Neural crest cell (in vitro differentiated cells): ENCODE results near the gene FBXW8. TPM values are rescaled to one million over a fixed set of nuclear protein-coding genes. Genes with fewer than 3 reads are reported as not detected.

Experiments used
- DNase-seq: peaks from one replicate; pipeline ENCODE4 v3.0.0; 2021; ENCODE audit warnings: low read depth, mixed read lengths, low spot score
- H3K27ac Mint-ChIP-seq: one replicate; pipeline ENCODE4 v1.8.0; 2021; ENCODE audit warnings: mild to moderate bottlenecking, mixed read lengths; ENCODE audit not compliant: unreplicated experiment
- H3K27me3 Mint-ChIP-seq: 2 replicates; pipeline ENCODE4 v1.8.0; 2021; ENCODE audit warnings: low read depth, mild to moderate bottlenecking, mixed read lengths
- H3K36me3 Mint-ChIP-seq: 2 replicates; pipeline ENCODE4 v1.8.0; 2021; ENCODE audit warnings: low read depth, mild to moderate bottlenecking, mixed read lengths
- H3K4me1 Mint-ChIP-seq: 2 replicates; pipeline ENCODE4 v1.8.0; 2021; ENCODE audit warnings: mixed read lengths
- H3K4me3 Mint-ChIP-seq: one replicate; pipeline ENCODE4 v1.8.0; 2021; ENCODE audit warnings: mild to moderate bottlenecking, mixed read lengths
- H3K9me3 Mint-ChIP-seq: 2 replicates; pipeline ENCODE4 v1.8.0; 2021; ENCODE audit warnings: mixed read lengths
- CTCF ChIP-seq: fragments of 200-600 bp; sonication (generic); conservative IDR thresholded peaks from 2 replicates; pipeline ENCODE4 v1.5.0; 2021; ENCODE audit warnings: antibody characterized with exemption, mild to moderate bottlenecking
- total RNA-seq: library from RNA; stranded (reverse); gene quantifications from 2 replicates; pipeline ENCODE4 v1.2.1, GENCODE V29; 2021

The FBXW8 gene
- total RNA-seq, 1 donor from 2014 or later, result 34.8 TPM

- no peak for DNase-seq
- H3K27ac Mint-ChIP-seq, result no peak overlapping the region
- H3K36me3 Mint-ChIP-seq, result no peaks in the 10 kb centered on the region
- peaks cover 4% of the 10 kb centered on the region for H3K9me3 Mint-ChIP-seq
- no peaks in the 10 kb centered on the region for H3K4me1 Mint-ChIP-seq
- H3K4me3 Mint-ChIP-seq, result no peak overlapping the region
- H3K27me3 Mint-ChIP-seq, result peaks cover 56% of the 10 kb centered on the region
- TF ChIP-seq CTCF, result no peak
These were observed 22.9 kb upstream of the FBXW8 start for GRCh38 chr12:116887897-116888296.

GRCh38 chr12:116890330-116890729 lies 20.4 kb upstream of the FBXW8 start:
- no peak for DNase-seq
- peaks cover 37% of the 10 kb centered on the region for H3K27me3 Mint-ChIP-seq
- TF ChIP-seq CTCF, result no peak
- no peak overlapping the region for H3K4me3 Mint-ChIP-seq
- no peaks in the 10 kb centered on the region for H3K4me1 Mint-ChIP-seq
- no peaks in the 10 kb centered on the region for H3K36me3 Mint-ChIP-seq
- H3K27ac Mint-ChIP-seq, result no peak overlapping the region
- peaks cover 4% of the 10 kb centered on the region for H3K9me3 Mint-ChIP-seq

GRCh38 chr12:116891019-116891418 lies 19.7 kb upstream of the FBXW8 start:
- H3K4me1 Mint-ChIP-seq, result no peaks in the 10 kb centered on the region
- H3K27ac Mint-ChIP-seq, result no peak overlapping the region
- peaks cover 4% of the 10 kb centered on the region for H3K9me3 Mint-ChIP-seq
- peaks cover 30% of the 10 kb centered on the region for H3K27me3 Mint-ChIP-seq
- DNase-seq, result no peak
- H3K36me3 Mint-ChIP-seq, result no peaks in the 10 kb centered on the region
- TF ChIP-seq CTCF, result no peak
- H3K4me3 Mint-ChIP-seq, result no peak overlapping the region

GRCh38 chr12:116892349-116893140 lies 18.2 kb upstream of the FBXW8 start:
- H3K27ac Mint-ChIP-seq, result peak overlapping the region; percentile 32

GRCh38 chr12:116894913-116895312 lies 15.8 kb upstream of the FBXW8 start:
- Mint-ChIP-seq H3K27ac (no peak overlapping the region), H3K9me3 (peaks cover 4% of the 10 kb centered on the region), H3K4me3 (no peak overlapping the region), H3K4me1 (no peaks in the 10 kb centered on the region), H3K36me3 (no peaks in the 10 kb centered on the region), H3K27me3 (peaks cover 33% of the 10 kb centered on the region)
- no peak for DNase-seq
- TF ChIP-seq CTCF, result no peak

More at GRCh38 chr12:116892349-116893140, 18.2 kb upstream of the FBXW8 start:
- no peaks in the 10 kb centered on the region for H3K4me1 Mint-ChIP-seq
- peaks cover 29% of the 10 kb centered on the region for H3K27me3 Mint-ChIP-seq
- no peaks in the 10 kb centered on the region for H3K36me3 Mint-ChIP-seq
- DNase-seq, result no peak
- peaks cover 4% of the 10 kb centered on the region for H3K9me3 Mint-ChIP-seq
- no peak overlapping the region for H3K4me3 Mint-ChIP-seq
- TF ChIP-seq CTCF, result no peak
